ENCODE measurements around the gene RAB10.
A peak's percentile ranks its signal among the peaks of the same experiment; 100 is the strongest.

The RAB10 gene

DNA sequence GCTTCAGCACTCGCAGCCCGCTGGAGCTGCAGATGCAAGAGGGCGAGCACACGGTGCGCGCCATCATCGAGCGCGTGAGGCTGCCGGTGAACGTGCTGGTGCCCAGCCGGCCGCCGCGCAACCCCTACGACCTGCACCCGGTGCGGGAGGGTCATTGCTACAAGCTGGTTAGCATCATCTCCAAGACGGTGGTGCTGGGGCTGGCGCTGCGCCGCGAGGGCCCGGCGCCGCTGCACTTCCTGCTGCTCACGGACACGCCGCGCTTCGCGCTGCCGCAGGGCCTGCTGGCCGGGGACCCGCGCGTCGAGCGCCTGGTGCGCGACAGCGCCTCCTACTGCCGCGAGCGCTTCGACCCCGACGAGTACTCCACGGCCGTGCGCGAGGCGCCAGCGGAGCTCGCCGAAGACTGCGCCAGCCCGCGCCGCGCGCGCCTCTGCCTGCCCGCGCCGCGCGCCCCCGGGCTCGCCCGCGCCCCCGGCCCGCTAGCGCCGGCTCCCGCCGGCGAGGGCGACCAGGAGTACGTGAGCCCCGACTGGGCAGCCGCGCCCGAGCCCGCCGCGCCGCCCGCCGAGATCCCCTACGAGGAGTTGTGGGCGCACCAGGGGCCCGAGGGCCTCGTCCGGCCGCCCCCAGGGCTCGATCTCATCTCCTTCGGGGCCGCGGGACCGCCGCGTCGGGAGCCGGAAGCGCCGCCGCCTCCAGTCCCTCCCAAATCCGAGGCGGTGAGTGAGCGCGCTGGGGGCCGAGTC lies 150.8 kb downstream of the RAB10 start:
- TF ChIP-seq ZFX (IDR thresholded peaks at IDR 0.05; ENCODE audit: borderline replicate concordance) = no peak
- TF ChIP-seq, protein P1, sequence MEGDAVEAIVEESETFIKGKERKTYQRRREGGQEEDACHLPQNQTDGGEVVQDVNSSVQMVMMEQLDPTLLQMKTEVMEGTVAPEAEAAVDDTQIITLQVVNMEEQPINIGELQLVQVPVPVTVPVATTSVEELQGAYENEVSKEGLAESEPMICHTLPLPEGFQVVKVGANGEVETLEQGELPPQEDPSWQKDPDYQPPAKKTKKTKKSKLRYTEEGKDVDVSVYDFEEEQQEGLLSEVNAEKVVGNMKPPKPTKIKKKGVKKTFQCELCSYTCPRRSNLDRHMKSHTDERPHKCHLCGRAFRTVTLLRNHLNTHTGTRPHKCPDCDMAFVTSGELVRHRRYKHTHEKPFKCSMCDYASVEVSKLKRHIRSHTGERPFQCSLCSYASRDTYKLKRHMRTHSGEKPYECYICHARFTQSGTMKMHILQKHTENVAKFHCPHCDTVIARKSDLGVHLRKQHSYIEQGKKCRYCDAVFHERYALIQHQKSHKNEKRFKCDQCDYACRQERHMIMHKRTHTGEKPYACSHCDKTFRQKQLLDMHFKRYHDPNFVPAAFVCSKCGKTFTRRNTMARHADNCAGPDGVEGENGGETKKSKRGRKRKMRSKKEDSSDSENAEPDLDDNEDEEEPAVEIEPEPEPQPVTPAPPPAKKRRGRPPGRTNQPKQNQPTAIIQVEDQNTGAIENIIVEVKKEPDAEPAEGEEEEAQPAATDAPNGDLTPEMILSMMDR (IDR thresholded peaks at IDR 0.05) = peak; percentile 77
- H3K27ac ChIP-seq = peak overlapping the region; percentile 48

DNA sequence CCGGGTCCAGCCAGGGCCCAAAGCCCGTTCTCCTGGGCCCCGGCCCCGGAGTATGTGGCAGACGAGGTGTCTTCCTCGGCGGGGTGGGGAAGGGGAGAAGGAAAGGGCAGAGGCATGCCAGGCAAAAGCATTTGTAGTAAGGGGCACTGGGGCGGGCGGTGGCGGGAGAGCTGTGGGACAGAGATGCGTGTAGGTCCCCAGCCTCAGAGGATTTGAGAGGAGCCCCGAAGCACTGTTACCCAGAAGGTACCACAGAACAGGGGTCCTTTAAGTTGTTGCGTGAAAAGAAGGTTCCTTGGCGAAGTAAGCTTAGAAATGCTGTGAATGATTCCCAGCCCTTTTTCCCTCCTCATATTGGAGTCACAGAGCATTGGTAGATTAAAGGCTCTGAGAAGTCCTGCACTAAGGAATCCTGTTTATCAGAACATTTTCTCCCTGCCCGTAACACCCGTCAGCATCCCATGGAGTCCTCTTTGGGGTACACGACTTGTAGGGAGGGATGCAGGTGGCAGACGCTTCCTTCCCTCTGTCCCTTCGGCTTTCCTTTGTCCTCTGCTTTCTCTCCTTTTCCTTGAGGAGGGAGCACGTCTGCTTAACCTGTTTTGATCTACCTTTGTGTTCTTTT lies 151.5 kb downstream of the RAB10 start:
- H3K27ac ChIP-seq = peak overlapping the region; percentile 48
- TF ChIP-seq, protein P1 (IDR thresholded peaks at IDR 0.05) = no peak
- no peak for TF ChIP-seq ZFX (IDR thresholded peaks at IDR 0.05; ENCODE audit: borderline replicate concordance)

GRCh38 chr2:26185954-26186770 lies 152.3 kb downstream of the RAB10 start:
- TF ChIP-seq ZFX (IDR thresholded peaks at IDR 0.05; ENCODE audit: borderline replicate concordance) = no peak
- TF ChIP-seq, protein P1 (IDR thresholded peaks at IDR 0.05) = no peak
- H3K27ac ChIP-seq = no peak overlapping the region
